HEK293 (cell line): Measurements from ENCODE around the gene DLG2.

Source experiments
- GLIS1 ChIP-seq: fragments of 450-650 bp; formaldehyde crosslinking; IDR thresholded peaks from 2 replicates; pipeline ENCODE4 v1.5.1; 2016; ENCODE audit warnings: missing biosample characterization, missing genetic modification characterization
- KLF16 ChIP-seq: fragments of 450-650 bp; formaldehyde crosslinking; IDR thresholded peaks from 2 replicates; pipeline ENCODE4 v1.5.1; 2017; ENCODE audit warnings: missing biosample characterization, missing genetic modification characterization
- ZFP41 ChIP-seq: fragments of 450-650 bp; formaldehyde crosslinking; IDR thresholded peaks from 2 replicates; pipeline ENCODE4 v1.5.1; 2016; ENCODE audit warnings: missing biosample characterization, missing genetic modification characterization, borderline replicate concordance
- ZNF138 ChIP-seq: fragments of 450-650 bp; formaldehyde crosslinking; IDR thresholded peaks from 2 replicates; pipeline ENCODE4 v1.5.1; 2016; ENCODE audit warnings: missing biosample characterization, missing genetic modification characterization, borderline replicate concordance
- ZNF239 ChIP-seq: fragments of 450-650 bp; formaldehyde crosslinking; IDR thresholded peaks from 2 replicates; pipeline ENCODE4 v1.5.1; 2016; ENCODE audit warnings: missing biosample characterization, missing genetic modification characterization
- ZNF24 ChIP-seq: fragments of 450-650 bp; formaldehyde crosslinking; IDR thresholded peaks from 2 replicates; pipeline ENCODE4 v1.5.1; 2016; ENCODE audit warnings: missing biosample characterization, missing genetic modification characterization
- ZNF274 ChIP-seq, 2 experiments: fragments of 200-500 bp in 1 of 2; fragments of 450-650 bp in 1 of 2; sonication (Bioruptor generic) in 1 of 2; formaldehyde crosslinking in 1 of 2; IDR thresholded peaks; 2 replicates each; pipeline versions ENCODE4 v1.5.1 to v1.6.1; 2014 to 2016; ENCODE audit warnings: borderline replicate concordance in 1 of 2, inconsistent platforms in 1 of 2, low read length in 1 of 2, missing biosample characterization in 1 of 2, missing genetic modification characterization in 1 of 2
- ZNF311 ChIP-seq: fragments of 450-650 bp; formaldehyde crosslinking; IDR thresholded peaks from 2 replicates; pipeline ENCODE4 v1.5.1; 2017; ENCODE audit warnings: missing biosample characterization, missing genetic modification characterization, borderline replicate concordance
- ZNF335 ChIP-seq: fragments of 450-650 bp; formaldehyde crosslinking; conservative IDR thresholded peaks from 2 replicates; pipeline ENCODE4 v1.5.1; 2016; ENCODE audit warnings: missing biosample characterization, missing genetic modification characterization
- TF ChIP-seq, protein P1 (sequence below): fragments of 450-650 bp; formaldehyde crosslinking; IDR thresholded peaks from 2 replicates; pipeline ENCODE4 v1.5.1; 2016; ENCODE audit warnings: missing biosample characterization, missing genetic modification characterization
- TF ChIP-seq, protein P2 (sequence below): sonication (generic); formaldehyde crosslinking; IDR thresholded peaks from 2 replicates; pipeline ENCODE4 v1.8.1; 2022; ENCODE audit warnings: mild to moderate bottlenecking, moderate library complexity, missing genetic modification reagents
- TF ChIP-seq, protein P3 (sequence below): fragments of 450-650 bp; formaldehyde crosslinking; IDR thresholded peaks from 2 replicates; pipeline ENCODE4 v1.5.1; 2016; ENCODE audit warnings: missing biosample characterization, missing genetic modification characterization
- TF ChIP-seq, protein P4 (sequence below): fragments of 450-650 bp; formaldehyde crosslinking; IDR thresholded peaks from 2 replicates; pipeline ENCODE4 v1.5.1; 2016; ENCODE audit warnings: missing biosample characterization, missing genetic modification characterization

DNA sequence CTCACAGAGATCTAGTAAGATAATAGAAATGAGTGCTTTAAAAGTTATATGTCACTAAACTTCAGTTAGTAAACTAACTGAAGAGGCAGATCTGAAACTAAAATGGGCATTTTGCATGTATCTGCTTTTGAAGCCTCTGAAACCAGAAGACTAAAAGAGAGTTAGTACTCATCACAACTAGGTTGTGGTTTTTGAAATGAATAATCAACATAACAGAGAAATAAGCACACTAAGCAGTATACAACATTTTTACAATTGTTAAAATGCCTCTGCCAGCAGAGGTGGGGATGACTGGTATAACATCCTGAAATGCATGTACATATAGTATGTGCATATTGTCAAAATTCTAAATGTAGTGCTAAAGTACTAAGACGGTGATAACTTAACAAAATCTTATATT is 564.5 kb downstream of the DLG2 start:
- TF ChIP-seq, protein P1, sequence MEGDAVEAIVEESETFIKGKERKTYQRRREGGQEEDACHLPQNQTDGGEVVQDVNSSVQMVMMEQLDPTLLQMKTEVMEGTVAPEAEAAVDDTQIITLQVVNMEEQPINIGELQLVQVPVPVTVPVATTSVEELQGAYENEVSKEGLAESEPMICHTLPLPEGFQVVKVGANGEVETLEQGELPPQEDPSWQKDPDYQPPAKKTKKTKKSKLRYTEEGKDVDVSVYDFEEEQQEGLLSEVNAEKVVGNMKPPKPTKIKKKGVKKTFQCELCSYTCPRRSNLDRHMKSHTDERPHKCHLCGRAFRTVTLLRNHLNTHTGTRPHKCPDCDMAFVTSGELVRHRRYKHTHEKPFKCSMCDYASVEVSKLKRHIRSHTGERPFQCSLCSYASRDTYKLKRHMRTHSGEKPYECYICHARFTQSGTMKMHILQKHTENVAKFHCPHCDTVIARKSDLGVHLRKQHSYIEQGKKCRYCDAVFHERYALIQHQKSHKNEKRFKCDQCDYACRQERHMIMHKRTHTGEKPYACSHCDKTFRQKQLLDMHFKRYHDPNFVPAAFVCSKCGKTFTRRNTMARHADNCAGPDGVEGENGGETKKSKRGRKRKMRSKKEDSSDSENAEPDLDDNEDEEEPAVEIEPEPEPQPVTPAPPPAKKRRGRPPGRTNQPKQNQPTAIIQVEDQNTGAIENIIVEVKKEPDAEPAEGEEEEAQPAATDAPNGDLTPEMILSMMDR (tag by site-specific recombination): no peak
- no peak for TF ChIP-seq ZNF239 (tag by site-specific recombination)
- TF ChIP-seq GLIS1 (tag by site-specific recombination): no peak
- TF ChIP-seq KLF16: no peak
- TF ChIP-seq ZNF24 (tag by site-specific recombination): no peak
- TF ChIP-seq, protein P2, sequence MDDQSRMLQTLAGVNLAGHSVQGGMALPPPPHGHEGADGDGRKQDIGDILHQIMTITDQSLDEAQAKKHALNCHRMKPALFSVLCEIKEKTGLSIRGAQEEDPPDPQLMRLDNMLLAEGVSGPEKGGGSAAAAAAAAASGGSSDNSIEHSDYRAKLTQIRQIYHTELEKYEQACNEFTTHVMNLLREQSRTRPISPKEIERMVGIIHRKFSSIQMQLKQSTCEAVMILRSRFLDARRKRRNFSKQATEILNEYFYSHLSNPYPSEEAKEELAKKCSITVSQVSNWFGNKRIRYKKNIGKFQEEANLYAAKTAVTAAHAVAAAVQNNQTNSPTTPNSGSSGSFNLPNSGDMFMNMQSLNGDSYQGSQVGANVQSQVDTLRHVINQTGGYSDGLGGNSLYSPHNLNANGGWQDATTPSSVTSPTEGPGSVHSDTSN (CRISPR knock-in tag): no peak
- TF ChIP-seq, protein P3, sequence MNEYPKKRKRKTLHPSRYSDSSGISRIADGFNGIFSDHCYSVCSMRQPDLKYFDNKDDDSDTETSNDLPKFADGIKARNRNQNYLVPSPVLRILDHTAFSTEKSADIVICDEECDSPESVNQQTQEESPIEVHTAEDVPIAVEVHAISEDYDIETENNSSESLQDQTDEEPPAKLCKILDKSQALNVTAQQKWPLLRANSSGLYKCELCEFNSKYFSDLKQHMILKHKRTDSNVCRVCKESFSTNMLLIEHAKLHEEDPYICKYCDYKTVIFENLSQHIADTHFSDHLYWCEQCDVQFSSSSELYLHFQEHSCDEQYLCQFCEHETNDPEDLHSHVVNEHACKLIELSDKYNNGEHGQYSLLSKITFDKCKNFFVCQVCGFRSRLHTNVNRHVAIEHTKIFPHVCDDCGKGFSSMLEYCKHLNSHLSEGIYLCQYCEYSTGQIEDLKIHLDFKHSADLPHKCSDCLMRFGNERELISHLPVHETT (tag by site-specific recombination): no peak
- no peak for TF ChIP-seq ZFP41
- TF ChIP-seq ZNF274 (IDR thresholded peaks at IDR 0.05; ENCODE audit: low read length): no peak
- TF ChIP-seq ZNF274 (tag by site-specific recombination; IDR thresholded peaks at IDR 0.05; ENCODE audit: borderline replicate concordance): no peak
- TF ChIP-seq, protein P4, sequence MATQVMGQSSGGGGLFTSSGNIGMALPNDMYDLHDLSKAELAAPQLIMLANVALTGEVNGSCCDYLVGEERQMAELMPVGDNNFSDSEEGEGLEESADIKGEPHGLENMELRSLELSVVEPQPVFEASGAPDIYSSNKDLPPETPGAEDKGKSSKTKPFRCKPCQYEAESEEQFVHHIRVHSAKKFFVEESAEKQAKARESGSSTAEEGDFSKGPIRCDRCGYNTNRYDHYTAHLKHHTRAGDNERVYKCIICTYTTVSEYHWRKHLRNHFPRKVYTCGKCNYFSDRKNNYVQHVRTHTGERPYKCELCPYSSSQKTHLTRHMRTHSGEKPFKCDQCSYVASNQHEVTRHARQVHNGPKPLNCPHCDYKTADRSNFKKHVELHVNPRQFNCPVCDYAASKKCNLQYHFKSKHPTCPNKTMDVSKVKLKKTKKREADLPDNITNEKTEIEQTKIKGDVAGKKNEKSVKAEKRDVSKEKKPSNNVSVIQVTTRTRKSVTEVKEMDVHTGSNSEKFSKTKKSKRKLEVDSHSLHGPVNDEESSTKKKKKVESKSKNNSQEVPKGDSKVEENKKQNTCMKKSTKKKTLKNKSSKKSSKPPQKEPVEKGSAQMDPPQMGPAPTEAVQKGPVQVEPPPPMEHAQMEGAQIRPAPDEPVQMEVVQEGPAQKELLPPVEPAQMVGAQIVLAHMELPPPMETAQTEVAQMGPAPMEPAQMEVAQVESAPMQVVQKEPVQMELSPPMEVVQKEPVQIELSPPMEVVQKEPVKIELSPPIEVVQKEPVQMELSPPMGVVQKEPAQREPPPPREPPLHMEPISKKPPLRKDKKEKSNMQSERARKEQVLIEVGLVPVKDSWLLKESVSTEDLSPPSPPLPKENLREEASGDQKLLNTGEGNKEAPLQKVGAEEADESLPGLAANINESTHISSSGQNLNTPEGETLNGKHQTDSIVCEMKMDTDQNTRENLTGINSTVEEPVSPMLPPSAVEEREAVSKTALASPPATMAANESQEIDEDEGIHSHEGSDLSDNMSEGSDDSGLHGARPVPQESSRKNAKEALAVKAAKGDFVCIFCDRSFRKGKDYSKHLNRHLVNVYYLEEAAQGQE (tag by site-specific recombination): no peak
- TF ChIP-seq ZNF138 (tag by site-specific recombination): no peak
- no peak for TF ChIP-seq ZNF311 (tag by site-specific recombination)
- no peak for TF ChIP-seq ZNF335
